ENCODE measurements around the gene TSPAN31.

Gene TSPAN31

GRCh38 chr12:57741844-57742738, 2.7 kb upstream of the TSPAN31 start:
- peaks cover 9% of the 10 kb centered on the region for H3K36me3 ChIP-seq (ENCODE audit: insufficient read depth, low read length)
- H3K4me1 ChIP-seq (ENCODE audit: insufficient read depth, low read length): peaks cover 62% of the 10 kb centered on the region
- DNase-seq (peak; percentile 85), ATAC-seq (ENCODE audit: insufficient read depth, low read depth) (peak; percentile 75)
- peaks cover 17% of the 10 kb centered on the region for H4K20me1 ChIP-seq (ENCODE audit: insufficient read depth, low read length)
- H3K27ac ChIP-seq (ENCODE audit: low read length): peak overlapping the region; percentile 88
- H3K4me2 ChIP-seq (ENCODE audit: insufficient read depth, low read length): peak overlapping the region; percentile 92
- peak overlapping the region; percentile 61 for H3K9ac ChIP-seq (ENCODE audit: low read depth, low read length)
- no peaks in the 10 kb centered on the region for H3K9me3 ChIP-seq (ENCODE audit: insufficient read depth, low read length, severe bottlenecking)
- TF ChIP-seq CTCF (IDR thresholded peaks at IDR 0.05; ENCODE audit: borderline replicate concordance, extremely low read depth, low read length, poor library complexity, severe bottlenecking) (peak; percentile 85), EZH2 (IDR thresholded peaks at IDR 0.05; ENCODE audit: borderline replicate concordance, low read depth, low read length, severe bottlenecking) (no peak)
- no peaks in the 10 kb centered on the region for H3K27me3 ChIP-seq (ENCODE audit: insufficient read depth, low read length, poor library complexity)
- H3K4me3 ChIP-seq (ENCODE audit: low read depth in 1 of 2, low read length in 2 of 2): peak overlapping the region; percentile 36 to 75; a peak in 3 of 4 replicates
- peak overlapping the region; percentile 83 for H2AFZ ChIP-seq (ENCODE audit: low read depth, low read length)
- peaks cover 34% of the 10 kb centered on the region for H3K79me2 ChIP-seq (ENCODE audit: insufficient read depth, low read length)

GRCh38 chr12:57743769-57744168, 1.1 kb upstream of the TSPAN31 start:
- H3K27ac ChIP-seq (ENCODE audit: low read length): no peak overlapping the region
- H2AFZ ChIP-seq (ENCODE audit: low read depth, low read length): no peak overlapping the region
- DNase-seq (no peak), ATAC-seq (ENCODE audit: insufficient read depth, low read depth) (no peak)
- H3K36me3 ChIP-seq (ENCODE audit: insufficient read depth, low read length): peaks cover 24% of the 10 kb centered on the region
- TF ChIP-seq EZH2 (IDR thresholded peaks at IDR 0.05; ENCODE audit: borderline replicate concordance, low read depth, low read length, severe bottlenecking) (no peak), CTCF (IDR thresholded peaks at IDR 0.05; ENCODE audit: borderline replicate concordance, extremely low read depth, low read length, poor library complexity, severe bottlenecking) (no peak)
- peaks cover 18% of the 10 kb centered on the region for H4K20me1 ChIP-seq (ENCODE audit: insufficient read depth, low read length)
- H3K4me2 ChIP-seq (ENCODE audit: insufficient read depth, low read length): peak overlapping the region; percentile 68
- H3K4me1 ChIP-seq (ENCODE audit: insufficient read depth, low read length): peaks cover 62% of the 10 kb centered on the region
- H3K9ac ChIP-seq (ENCODE audit: low read depth, low read length): peak overlapping the region; percentile 65; the same call in 1 of the 2 replicates
- peaks cover 34% of the 10 kb centered on the region for H3K79me2 ChIP-seq (ENCODE audit: insufficient read depth, low read length)
- no peaks in the 10 kb centered on the region for H3K27me3 ChIP-seq (ENCODE audit: insufficient read depth, low read length, poor library complexity)
- H3K9me3 ChIP-seq (ENCODE audit: insufficient read depth, low read length, severe bottlenecking): no peaks in the 10 kb centered on the region
- 0 out of 4 replicates have a peak overlapping the region, but pooled peaks of 1 of the 2 experiments have one; percentile 71 for H3K4me3 ChIP-seq (ENCODE audit: low read depth in 1 of 2, low read length in 2 of 2)

GRCh38 chr12:57744194-57744776, 554 bp upstream of the TSPAN31 start:
- peak overlapping the region; percentile 83 for H3K27ac ChIP-seq (ENCODE audit: low read length)
- no peak; the same call in 1 of the 3 replicates for ATAC-seq (ENCODE audit: insufficient read depth, low read depth)
- H4K20me1 ChIP-seq (ENCODE audit: insufficient read depth, low read length): peaks cover 18% of the 10 kb centered on the region

More at GRCh38 chr12:57744194-57744776, 554 bp upstream of the TSPAN31 start:
- Histone ChIP-seq H2AFZ (ENCODE audit: low read depth, low read length) (peak overlapping the region; percentile 68), H3K36me3 (ENCODE audit: insufficient read depth, low read length) (peaks cover 29% of the 10 kb centered on the region), H3K4me1 (ENCODE audit: insufficient read depth, low read length) (peaks cover 61% of the 10 kb centered on the region), H3K27me3 (ENCODE audit: insufficient read depth, low read length, poor library complexity) (no peaks in the 10 kb centered on the region), H3K79me2 (ENCODE audit: insufficient read depth, low read length) (peaks cover 35% of the 10 kb centered on the region), H3K4me2 (ENCODE audit: insufficient read depth, low read length) (peak overlapping the region; percentile 68), H3K9me3 (ENCODE audit: insufficient read depth, low read length, severe bottlenecking) (no peaks in the 10 kb centered on the region), H3K4me3 (ENCODE audit: low read depth in 1 of 2, low read length in 2 of 2) (peak overlapping the region; percentile 27 to 71; a peak in 3 of 4 replicates), H3K9ac (ENCODE audit: low read depth, low read length) (peak overlapping the region; percentile 65)
- TF ChIP-seq CTCF (IDR thresholded peaks at IDR 0.05; ENCODE audit: borderline replicate concordance, extremely low read depth, low read length, poor library complexity, severe bottlenecking) (no peak), EZH2 (IDR thresholded peaks at IDR 0.05; ENCODE audit: borderline replicate concordance, low read depth, low read length, severe bottlenecking) (no peak)
- no peak for DNase-seq

Measured in DND-41 (cell line).